Endothelial cell (in vitro differentiated cells): ENCODE measurements around the gene LARGE1. TPM values are rescaled to one million over a fixed set of nuclear protein-coding genes. Genes with fewer than 3 reads are reported as not detected.

Experiments
- DNase-seq: peaks from one replicate; pipeline ENCODE4 v3.0.0; 2021; ENCODE audit warnings: low spot score
- H3K27ac Mint-ChIP-seq: one replicate; pipeline ENCODE4 v1.8.0; 2021; ENCODE audit warnings: mixed read lengths, inconsistent platforms; ENCODE audit not compliant: unreplicated experiment
- H3K27me3 Mint-ChIP-seq: one replicate; pipeline ENCODE4 v1.8.0; 2021; ENCODE audit warnings: mild to moderate bottlenecking, moderate library complexity, mixed read lengths, inconsistent platforms; ENCODE audit not compliant: unreplicated experiment
- H3K36me3 Mint-ChIP-seq: one replicate; pipeline ENCODE4 v1.8.0; 2021; ENCODE audit warnings: mild to moderate bottlenecking, low read depth, mixed read lengths, inconsistent platforms; ENCODE audit not compliant: unreplicated experiment
- H3K4me1 Mint-ChIP-seq: one replicate; pipeline ENCODE4 v1.8.0; 2021; ENCODE audit warnings: mild to moderate bottlenecking, mixed read lengths, inconsistent platforms; ENCODE audit not compliant: unreplicated experiment
- H3K4me3 Mint-ChIP-seq: one replicate; pipeline ENCODE4 v1.8.0; 2021; ENCODE audit warnings: mild to moderate bottlenecking, mixed read lengths, inconsistent platforms; ENCODE audit not compliant: unreplicated experiment
- H3K9me3 Mint-ChIP-seq: one replicate; pipeline ENCODE4 v1.8.0; 2021; ENCODE audit warnings: mixed read lengths, inconsistent platforms; ENCODE audit not compliant: unreplicated experiment
- CTCF ChIP-seq: fragments of 200-600 bp; sonication (generic); IDR thresholded peaks from one replicate; pipeline ENCODE4 v1.5.0; 2021; ENCODE audit warnings: antibody characterized with exemption; ENCODE audit not compliant: unreplicated experiment
- total RNA-seq: library from RNA; stranded (reverse); fragmentation: NEBNext Ultra II Directional; extraction: Animal tissue kit (Norgen Biotek cat#: 25700); gene quantifications from one replicate; pipeline ENCODE4 v1.2.1, GENCODE V29; 2021; ENCODE audit not compliant: unreplicated experiment

LARGE1 gene
- total RNA-seq, 1 donor from 2014 or later = 25.4 TPM

DNA sequence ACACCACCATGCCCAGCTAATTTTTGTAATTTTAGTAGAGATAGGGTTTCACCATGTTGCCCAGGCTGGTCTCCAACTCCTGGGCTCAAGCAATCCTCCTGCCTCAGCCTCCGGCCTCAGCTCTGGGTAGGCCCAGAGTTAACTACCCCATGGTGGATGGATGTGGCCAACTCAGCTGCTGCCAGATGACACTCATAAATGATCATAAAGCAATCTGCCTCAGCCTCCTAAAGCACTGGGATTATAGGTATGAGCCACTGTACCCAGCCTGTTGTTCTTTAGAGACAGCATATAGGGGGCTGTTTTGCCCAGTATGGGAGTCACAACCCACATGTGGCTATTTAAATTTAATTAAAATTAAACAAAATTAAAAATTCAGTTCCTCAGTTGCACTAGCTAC is 54.3 kb downstream of the LARGE1 start:
- Mint-ChIP-seq H3K27ac (no peak overlapping the region), H3K9me3 (no peaks in the 10 kb centered on the region), H3K36me3 (no peaks in the 10 kb centered on the region), H3K4me3 (no peak overlapping the region), H3K27me3 (peaks cover 4% of the 10 kb centered on the region), H3K4me1 (no peaks in the 10 kb centered on the region)
- no peak for TF ChIP-seq CTCF
- no peak for DNase-seq

- DNase-seq = no peak
- Mint-ChIP-seq H3K9me3 (no peaks in the 10 kb centered on the region), H3K36me3 (no peaks in the 10 kb centered on the region), H3K27ac (no peak overlapping the region), H3K27me3 (peaks cover 4% of the 10 kb centered on the region), H3K4me1 (no peaks in the 10 kb centered on the region), H3K4me3 (no peak overlapping the region)
- no peak for TF ChIP-seq CTCF
These were observed 55.0 kb downstream of the LARGE1 start for GRCh38 chr22:33865248-33865647.

- Mint-ChIP-seq H3K27me3 (peaks cover 2% of the 10 kb centered on the region), H3K4me3 (no peak overlapping the region)
These were observed 55.5 kb downstream of the LARGE1 start for GRCh38 chr22:33864723-33865130.

DNA sequence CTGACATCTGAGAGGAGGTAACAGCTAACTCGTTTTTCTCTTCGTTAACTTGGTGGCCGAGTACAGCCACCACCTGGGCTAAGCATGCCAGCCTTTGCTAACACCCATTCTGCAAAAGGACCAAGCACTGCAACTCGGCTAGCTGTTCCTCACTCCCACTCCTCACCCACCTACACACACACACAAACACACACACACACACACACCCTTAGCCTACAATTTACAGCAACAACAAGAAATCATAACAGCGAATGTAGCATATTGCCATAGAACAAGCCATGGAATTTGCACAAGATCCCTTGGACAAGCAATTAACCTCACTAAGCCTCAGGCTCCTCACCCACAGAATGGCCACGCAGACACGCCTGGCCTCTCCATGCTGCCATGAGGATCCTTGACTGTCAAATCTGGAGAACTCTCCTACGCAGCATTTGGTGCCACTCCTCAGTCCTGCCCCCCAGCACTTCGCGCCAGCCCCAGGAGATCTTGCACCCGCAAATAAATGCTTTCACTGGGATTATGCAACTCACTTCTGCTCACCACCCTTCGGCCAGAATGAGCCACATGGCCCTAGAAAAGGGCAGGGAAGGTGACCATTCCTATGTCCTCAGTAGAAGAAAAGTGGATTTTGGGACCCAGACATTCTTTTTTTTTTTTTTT is 58.9 kb downstream of the LARGE1 start:
- no peaks in the 10 kb centered on the region for H3K9me3 Mint-ChIP-seq
- no peak overlapping the region for H3K27ac Mint-ChIP-seq
- no peak for TF ChIP-seq CTCF
- no peaks in the 10 kb centered on the region for H3K27me3 Mint-ChIP-seq
- DNase-seq = no peak
- H3K4me3 Mint-ChIP-seq = peak overlapping the region; percentile 10
- no peaks in the 10 kb centered on the region for H3K36me3 Mint-ChIP-seq
- peaks cover 3% of the 10 kb centered on the region for H3K4me1 Mint-ChIP-seq

More at GRCh38 chr22:33864723-33865130, 55.5 kb downstream of the LARGE1 start:
- no peaks in the 10 kb centered on the region for H3K9me3 Mint-ChIP-seq
- H3K4me1 Mint-ChIP-seq = no peaks in the 10 kb centered on the region
- no peak overlapping the region for H3K27ac Mint-ChIP-seq
- no peak for DNase-seq
- no peak for TF ChIP-seq CTCF
- H3K36me3 Mint-ChIP-seq = no peaks in the 10 kb centered on the region

- Mint-ChIP-seq H3K4me3 (no peak overlapping the region), H3K36me3 (no peaks in the 10 kb centered on the region), H3K27ac (no peak overlapping the region), H3K4me1 (peaks cover 3% of the 10 kb centered on the region), H3K27me3 (no peaks in the 10 kb centered on the region), H3K9me3 (no peaks in the 10 kb centered on the region)
- DNase-seq = no peak
- no peak for TF ChIP-seq CTCF
These were observed 59.9 kb downstream of the LARGE1 start for GRCh38 chr22:33860386-33860785.
